SK-N-SH (cell line): ENCODE measurements around the gene TRA2B.

Experiments
- EP300 ChIP-seq, 2 experiments: IDR thresholded peaks; 2 replicates each; pipeline versions ENCODE4 v1.4.0 to v1.6.1; 2012; ENCODE audit warnings: borderline replicate concordance in 1 of 2, low read depth in 1 of 2, low read length in 1 of 2
- EZH2phosphoT487 ChIP-seq: fragments of 200-600 bp; sonication (generic); IDR thresholded peaks from 2 replicates; pipeline ENCODE4 v1.6.1; 2017; ENCODE audit warnings: low read depth, mixed run types, mild to moderate bottlenecking, antibody characterized with exemption, moderate library complexity, borderline replicate concordance
- MEF2A ChIP-seq: IDR thresholded peaks from 2 replicates; pipeline ENCODE4 v1.4.0; 2012; ENCODE audit warnings: low read depth, borderline replicate concordance
- NRF1 ChIP-seq: IDR thresholded peaks from 2 replicates; pipeline ENCODE4 v1.6.1; 2012; ENCODE audit warnings: low read depth, mild to moderate bottlenecking, low read length
- RAD21 ChIP-seq: IDR thresholded peaks from 2 replicates; pipeline ENCODE4 v1.6.1; 2012; ENCODE audit warnings: mild to moderate bottlenecking, low read length
- RCOR1 ChIP-seq: fragments of 150-350 bp; IDR thresholded peaks from 2 replicates; pipeline ENCODE4 v1.6.1; 2017; ENCODE audit warnings: antibody characterized with exemption, low read length
- SIN3A ChIP-seq: IDR thresholded peaks from 2 replicates; pipeline ENCODE4 v1.6.1; 2012; ENCODE audit warnings: low read depth, mild to moderate bottlenecking, low read length, moderate library complexity, borderline replicate concordance
- TAF1 ChIP-seq: IDR thresholded peaks from 2 replicates; pipeline ENCODE4 v1.6.1; 2012; ENCODE audit warnings: low read depth, mild to moderate bottlenecking, low read length, moderate library complexity, borderline replicate concordance
- TCF12 ChIP-seq: IDR thresholded peaks from 2 replicates; pipeline ENCODE4 v1.4.0; 2012
- YY1 ChIP-seq: IDR thresholded peaks from 2 replicates; pipeline ENCODE4 v1.4.0; 2012; ENCODE audit warnings: low read depth, mild to moderate bottlenecking
- TF ChIP-seq, protein P1 (sequence below): fragments of 200-600 bp; sonication (generic); IDR thresholded peaks from 2 replicates; pipeline ENCODE4 v1.6.1; 2017; ENCODE audit warnings: antibody characterized with exemption, mild to moderate bottlenecking, moderate library complexity
- TF ChIP-seq, protein P2 (sequence below): IDR thresholded peaks from 2 replicates; pipeline ENCODE4 v1.6.1; 2012; ENCODE audit warnings: mild to moderate bottlenecking, low read depth, low read length, moderate library complexity

DNA sequence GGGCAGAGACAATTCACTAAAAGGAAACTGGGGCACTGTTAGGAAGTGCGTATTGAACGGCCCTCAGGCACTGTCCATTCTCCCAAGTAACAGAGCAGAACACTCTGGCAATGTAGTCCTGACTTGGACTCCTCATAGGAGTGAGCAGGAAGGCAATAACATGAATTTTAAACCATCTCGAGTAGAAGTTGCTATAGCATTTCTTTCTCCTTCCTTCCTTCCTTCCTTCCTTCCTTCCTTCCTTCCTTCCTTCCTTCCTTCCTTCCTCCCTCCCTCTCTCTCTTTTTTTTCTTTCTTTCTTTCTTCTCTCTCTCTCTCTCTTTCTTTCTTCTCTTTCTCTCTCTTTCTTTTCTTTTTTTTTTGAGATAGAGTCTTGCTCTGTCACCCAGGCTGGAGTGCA lies 46.4 kb upstream of the TRA2B start:
- TF ChIP-seq EZH2phosphoT487 (no peak), SIN3A (no peak), YY1 (no peak), NRF1 (no peak), RCOR1 (no peak), TAF1 (no peak), TCF12 (no peak), RAD21 (no peak), EP300 (IDR thresholded peaks at IDR 0.05; ENCODE audit: borderline replicate concordance in 1 of 2, low read depth in 1 of 2, low read length in 1 of 2) (no peak), MEF2A (no peak)
- TF ChIP-seq, protein P1, sequence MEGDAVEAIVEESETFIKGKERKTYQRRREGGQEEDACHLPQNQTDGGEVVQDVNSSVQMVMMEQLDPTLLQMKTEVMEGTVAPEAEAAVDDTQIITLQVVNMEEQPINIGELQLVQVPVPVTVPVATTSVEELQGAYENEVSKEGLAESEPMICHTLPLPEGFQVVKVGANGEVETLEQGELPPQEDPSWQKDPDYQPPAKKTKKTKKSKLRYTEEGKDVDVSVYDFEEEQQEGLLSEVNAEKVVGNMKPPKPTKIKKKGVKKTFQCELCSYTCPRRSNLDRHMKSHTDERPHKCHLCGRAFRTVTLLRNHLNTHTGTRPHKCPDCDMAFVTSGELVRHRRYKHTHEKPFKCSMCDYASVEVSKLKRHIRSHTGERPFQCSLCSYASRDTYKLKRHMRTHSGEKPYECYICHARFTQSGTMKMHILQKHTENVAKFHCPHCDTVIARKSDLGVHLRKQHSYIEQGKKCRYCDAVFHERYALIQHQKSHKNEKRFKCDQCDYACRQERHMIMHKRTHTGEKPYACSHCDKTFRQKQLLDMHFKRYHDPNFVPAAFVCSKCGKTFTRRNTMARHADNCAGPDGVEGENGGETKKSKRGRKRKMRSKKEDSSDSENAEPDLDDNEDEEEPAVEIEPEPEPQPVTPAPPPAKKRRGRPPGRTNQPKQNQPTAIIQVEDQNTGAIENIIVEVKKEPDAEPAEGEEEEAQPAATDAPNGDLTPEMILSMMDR: no peak
- TF ChIP-seq, protein P2, sequence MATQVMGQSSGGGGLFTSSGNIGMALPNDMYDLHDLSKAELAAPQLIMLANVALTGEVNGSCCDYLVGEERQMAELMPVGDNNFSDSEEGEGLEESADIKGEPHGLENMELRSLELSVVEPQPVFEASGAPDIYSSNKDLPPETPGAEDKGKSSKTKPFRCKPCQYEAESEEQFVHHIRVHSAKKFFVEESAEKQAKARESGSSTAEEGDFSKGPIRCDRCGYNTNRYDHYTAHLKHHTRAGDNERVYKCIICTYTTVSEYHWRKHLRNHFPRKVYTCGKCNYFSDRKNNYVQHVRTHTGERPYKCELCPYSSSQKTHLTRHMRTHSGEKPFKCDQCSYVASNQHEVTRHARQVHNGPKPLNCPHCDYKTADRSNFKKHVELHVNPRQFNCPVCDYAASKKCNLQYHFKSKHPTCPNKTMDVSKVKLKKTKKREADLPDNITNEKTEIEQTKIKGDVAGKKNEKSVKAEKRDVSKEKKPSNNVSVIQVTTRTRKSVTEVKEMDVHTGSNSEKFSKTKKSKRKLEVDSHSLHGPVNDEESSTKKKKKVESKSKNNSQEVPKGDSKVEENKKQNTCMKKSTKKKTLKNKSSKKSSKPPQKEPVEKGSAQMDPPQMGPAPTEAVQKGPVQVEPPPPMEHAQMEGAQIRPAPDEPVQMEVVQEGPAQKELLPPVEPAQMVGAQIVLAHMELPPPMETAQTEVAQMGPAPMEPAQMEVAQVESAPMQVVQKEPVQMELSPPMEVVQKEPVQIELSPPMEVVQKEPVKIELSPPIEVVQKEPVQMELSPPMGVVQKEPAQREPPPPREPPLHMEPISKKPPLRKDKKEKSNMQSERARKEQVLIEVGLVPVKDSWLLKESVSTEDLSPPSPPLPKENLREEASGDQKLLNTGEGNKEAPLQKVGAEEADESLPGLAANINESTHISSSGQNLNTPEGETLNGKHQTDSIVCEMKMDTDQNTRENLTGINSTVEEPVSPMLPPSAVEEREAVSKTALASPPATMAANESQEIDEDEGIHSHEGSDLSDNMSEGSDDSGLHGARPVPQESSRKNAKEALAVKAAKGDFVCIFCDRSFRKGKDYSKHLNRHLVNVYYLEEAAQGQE: no peak
